Type B pancreatic cell (in vitro differentiated cells): ENCODE measurements around the gene CEACAM1. TPM values are rescaled to one million over a fixed set of nuclear protein-coding genes. Genes with fewer than 3 reads are reported as not detected.
"Not testable (repeated sequence)": the region's sequence is repeated elsewhere in the genome, so short reads cannot be mapped to it uniquely, and the experiment has no call there.

Source experiments
- DNase-seq: peaks from one replicate; pipeline ENCODE4 v3.0.0; 2021; ENCODE audit warnings: mixed read lengths; ENCODE audit not compliant: unreplicated experiment; ENCODE audit errors: extremely low spot score
- H3K27ac Mint-ChIP-seq: 2 replicates; pipeline ENCODE4 v1.8.0; 2021; ENCODE audit warnings: mild to moderate bottlenecking, mixed read lengths
- H3K27me3 Mint-ChIP-seq: 2 replicates; pipeline ENCODE4 v1.8.0; 2021; ENCODE audit warnings: mixed read lengths
- H3K36me3 Mint-ChIP-seq: 2 replicates; pipeline ENCODE4 v1.8.0; 2021; ENCODE audit warnings: mixed read lengths
- H3K4me1 Mint-ChIP-seq: one replicate; pipeline ENCODE4 v1.8.0; 2021; ENCODE audit warnings: mixed read lengths; ENCODE audit not compliant: unreplicated experiment
- H3K4me3 Mint-ChIP-seq: 2 replicates; pipeline ENCODE4 v1.8.0; 2021; ENCODE audit warnings: mild to moderate bottlenecking, mixed read lengths
- H3K9me3 Mint-ChIP-seq: 2 replicates; pipeline ENCODE4 v1.8.0; 2021; ENCODE audit warnings: mixed read lengths
- total RNA-seq: library from RNA; stranded (reverse); gene quantifications from 2 replicates; pipeline ENCODE4 v1.2.1, GENCODE V29; 2021; ENCODE audit warnings: low replicate concordance
- TF ChIP-seq, protein P1 (sequence below): fragments of 200-600 bp; sonication (generic); conservative IDR thresholded peaks from 2 replicates; pipeline ENCODE4 v1.5.0; 2021; ENCODE audit warnings: antibody characterized with exemption, mild to moderate bottlenecking

The CEACAM1 gene
- total RNA-seq, 1 donor from 2014 or later: 19.1 TPM

GRCh38 chr19:42553292-42554045 lies 25.2 kb upstream of the CEACAM1 start:
- H3K9me3 Mint-ChIP-seq: peaks cover 6% of the 10 kb centered on the region
- peak; percentile 62 for DNase-seq
- H3K4me3 Mint-ChIP-seq: no peak overlapping the region
- no peaks in the 10 kb centered on the region for H3K27me3 Mint-ChIP-seq
- H3K4me1 Mint-ChIP-seq: no peaks in the 10 kb centered on the region
- no peaks in the 10 kb centered on the region for H3K36me3 Mint-ChIP-seq
- H3K27ac Mint-ChIP-seq: no peak overlapping the region
- TF ChIP-seq, protein P1, sequence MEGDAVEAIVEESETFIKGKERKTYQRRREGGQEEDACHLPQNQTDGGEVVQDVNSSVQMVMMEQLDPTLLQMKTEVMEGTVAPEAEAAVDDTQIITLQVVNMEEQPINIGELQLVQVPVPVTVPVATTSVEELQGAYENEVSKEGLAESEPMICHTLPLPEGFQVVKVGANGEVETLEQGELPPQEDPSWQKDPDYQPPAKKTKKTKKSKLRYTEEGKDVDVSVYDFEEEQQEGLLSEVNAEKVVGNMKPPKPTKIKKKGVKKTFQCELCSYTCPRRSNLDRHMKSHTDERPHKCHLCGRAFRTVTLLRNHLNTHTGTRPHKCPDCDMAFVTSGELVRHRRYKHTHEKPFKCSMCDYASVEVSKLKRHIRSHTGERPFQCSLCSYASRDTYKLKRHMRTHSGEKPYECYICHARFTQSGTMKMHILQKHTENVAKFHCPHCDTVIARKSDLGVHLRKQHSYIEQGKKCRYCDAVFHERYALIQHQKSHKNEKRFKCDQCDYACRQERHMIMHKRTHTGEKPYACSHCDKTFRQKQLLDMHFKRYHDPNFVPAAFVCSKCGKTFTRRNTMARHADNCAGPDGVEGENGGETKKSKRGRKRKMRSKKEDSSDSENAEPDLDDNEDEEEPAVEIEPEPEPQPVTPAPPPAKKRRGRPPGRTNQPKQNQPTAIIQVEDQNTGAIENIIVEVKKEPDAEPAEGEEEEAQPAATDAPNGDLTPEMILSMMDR: no peak

DNA sequence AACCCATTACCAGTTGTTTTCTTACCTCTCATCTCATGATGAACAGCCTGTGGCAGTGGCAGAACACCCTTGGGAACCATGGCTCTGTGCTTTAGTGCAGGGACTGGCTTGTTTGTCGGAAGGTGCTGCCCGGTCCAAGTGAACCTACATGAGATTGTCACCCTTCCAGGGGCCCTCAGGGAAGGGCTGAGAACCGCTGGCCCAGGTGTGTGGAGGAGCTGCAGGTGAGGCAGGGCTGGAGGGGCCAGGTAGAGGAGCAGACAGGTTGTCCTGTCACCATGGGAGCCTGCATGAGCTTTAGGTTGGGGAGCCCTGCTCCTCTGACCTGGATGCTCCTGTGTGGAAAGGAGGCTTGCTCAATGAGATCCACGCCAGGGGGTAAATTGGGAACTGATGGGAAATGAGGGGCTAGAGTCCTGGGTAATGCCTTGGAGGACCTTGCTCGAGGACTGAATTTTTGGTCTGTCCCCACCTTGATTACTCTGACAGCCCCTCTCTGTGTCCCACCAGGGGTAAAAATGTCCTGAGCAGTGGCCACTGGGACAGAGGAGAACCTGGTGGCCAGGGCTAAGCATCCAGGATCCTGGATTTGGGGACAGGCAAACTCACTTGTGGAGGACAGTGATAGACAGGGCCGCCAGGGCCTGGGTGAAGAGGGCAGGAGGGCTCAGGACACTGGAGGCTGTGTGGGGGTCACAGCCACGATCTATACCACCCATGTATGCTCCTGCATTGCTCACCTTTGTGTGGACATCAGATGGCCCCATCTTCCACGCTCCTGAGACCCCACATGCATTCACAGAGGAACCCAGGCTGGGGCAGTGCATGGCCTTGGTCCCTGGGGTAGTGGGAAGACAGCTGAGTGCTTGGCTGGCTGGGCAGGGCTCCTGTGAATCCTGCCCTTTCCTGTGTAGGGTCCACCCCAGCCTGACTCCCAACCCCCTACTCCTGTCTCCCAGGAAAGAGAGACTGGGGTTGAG lies 24.1 kb upstream of the CEACAM1 start:
- peak; percentile 59 for DNase-seq
- Mint-ChIP-seq H3K9me3 (peaks cover 6% of the 10 kb centered on the region), H3K4me3 (no peak overlapping the region), H3K36me3 (no peaks in the 10 kb centered on the region), H3K27ac (no peak overlapping the region), H3K4me1 (no peaks in the 10 kb centered on the region), H3K27me3 (no peaks in the 10 kb centered on the region)
- TF ChIP-seq, protein P1: no peak

- H3K27ac Mint-ChIP-seq, H3K4me3 Mint-ChIP-seq, H3K9me3 Mint-ChIP-seq, H3K27me3 Mint-ChIP-seq, H3K4me1 Mint-ChIP-seq, H3K36me3 Mint-ChIP-seq: not testable (repeated sequence)
- peak; percentile 31 for DNase-seq
Observed at GRCh38 chr19:42550521-42550920, 22.2 kb upstream of the CEACAM1 start.

GRCh38 chr19:42549067-42549466 lies 20.8 kb upstream of the CEACAM1 start:
- not testable (repeated sequence) for H3K27me3 Mint-ChIP-seq, H3K27ac Mint-ChIP-seq, DNase-seq, H3K4me1 Mint-ChIP-seq, H3K9me3 Mint-ChIP-seq, H3K4me3 Mint-ChIP-seq, H3K36me3 Mint-ChIP-seq

- no peak overlapping the region for H3K4me3 Mint-ChIP-seq
- H3K36me3 Mint-ChIP-seq: no peaks in the 10 kb centered on the region
- H3K27ac Mint-ChIP-seq: no peak overlapping the region
- TF ChIP-seq, protein P1: no peak
- peaks cover 6% of the 10 kb centered on the region for H3K9me3 Mint-ChIP-seq
- no peaks in the 10 kb centered on the region for H3K4me1 Mint-ChIP-seq
- H3K27me3 Mint-ChIP-seq: no peaks in the 10 kb centered on the region
- DNase-seq: no peak
Observed at GRCh38 chr19:42548552-42548951, 20.3 kb upstream of the CEACAM1 start.

- no peak for DNase-seq
- Mint-ChIP-seq H3K27me3 (no peaks in the 10 kb centered on the region), H3K36me3 (no peaks in the 10 kb centered on the region), H3K4me1 (no peaks in the 10 kb centered on the region), H3K9me3 (peaks cover 6% of the 10 kb centered on the region), H3K27ac (no peak overlapping the region), H3K4me3 (no peak overlapping the region)
- TF ChIP-seq, protein P1: no peak
Observed at GRCh38 chr19:42547929-42548328, 19.6 kb upstream of the CEACAM1 start.
